HL-60 (cell line): Measurements from ENCODE around the gene SECTM1.

Experiments used
- POLR2AphosphoS5 ChIP-seq: IDR thresholded peaks from 2 replicates; pipeline ENCODE4 v1.6.1; 2012; ENCODE audit warnings: low read depth
- TF ChIP-seq, protein P1 (sequence below): IDR thresholded peaks from one replicate; pipeline ENCODE4 v1.5.1; 2011; ENCODE audit warnings: low read length, control low read depth, inconsistent platforms; ENCODE audit not compliant: insufficient read depth

- TF ChIP-seq, protein P1, sequence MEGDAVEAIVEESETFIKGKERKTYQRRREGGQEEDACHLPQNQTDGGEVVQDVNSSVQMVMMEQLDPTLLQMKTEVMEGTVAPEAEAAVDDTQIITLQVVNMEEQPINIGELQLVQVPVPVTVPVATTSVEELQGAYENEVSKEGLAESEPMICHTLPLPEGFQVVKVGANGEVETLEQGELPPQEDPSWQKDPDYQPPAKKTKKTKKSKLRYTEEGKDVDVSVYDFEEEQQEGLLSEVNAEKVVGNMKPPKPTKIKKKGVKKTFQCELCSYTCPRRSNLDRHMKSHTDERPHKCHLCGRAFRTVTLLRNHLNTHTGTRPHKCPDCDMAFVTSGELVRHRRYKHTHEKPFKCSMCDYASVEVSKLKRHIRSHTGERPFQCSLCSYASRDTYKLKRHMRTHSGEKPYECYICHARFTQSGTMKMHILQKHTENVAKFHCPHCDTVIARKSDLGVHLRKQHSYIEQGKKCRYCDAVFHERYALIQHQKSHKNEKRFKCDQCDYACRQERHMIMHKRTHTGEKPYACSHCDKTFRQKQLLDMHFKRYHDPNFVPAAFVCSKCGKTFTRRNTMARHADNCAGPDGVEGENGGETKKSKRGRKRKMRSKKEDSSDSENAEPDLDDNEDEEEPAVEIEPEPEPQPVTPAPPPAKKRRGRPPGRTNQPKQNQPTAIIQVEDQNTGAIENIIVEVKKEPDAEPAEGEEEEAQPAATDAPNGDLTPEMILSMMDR = no peak
- TF ChIP-seq POLR2AphosphoS5 = no peak
Measured at GRCh38 chr17:82353484-82353883, 19.9 kb upstream of the SECTM1 start.
